HUES6 (cell line): Measurements from ENCODE around the gene TNS4.

Experiments
- H3K27ac ChIP-seq: 2 replicates; pipeline ENCODE4 v1.7.0; 2013; ENCODE audit warnings: low read depth, mild to moderate bottlenecking, low read length, inconsistent platforms
- H3K27me3 ChIP-seq: 2 replicates; pipeline ENCODE4 v1.6.1; 2013; ENCODE audit warnings: low read length; ENCODE audit not compliant: control insufficient read depth, insufficient read depth
- H3K36me3 ChIP-seq: 2 replicates; pipeline ENCODE4 v1.6.1; 2013; ENCODE audit warnings: low read length; ENCODE audit not compliant: control insufficient read depth, insufficient read depth
- H3K4me1 ChIP-seq: 2 replicates; pipeline ENCODE4 v1.6.1; 2013; ENCODE audit warnings: low read length; ENCODE audit not compliant: control insufficient read depth, insufficient read depth
- H3K4me3 ChIP-seq: 2 replicates; pipeline ENCODE4 v1.5.1; 2013; ENCODE audit warnings: low read depth, low read length
- H3K9ac ChIP-seq: one replicate; pipeline ENCODE4 v1.6.1; 2013; ENCODE audit warnings: mild to moderate bottlenecking, low read length
- H3K9me3 ChIP-seq: 2 replicates; pipeline ENCODE4 v1.6.1; 2013; ENCODE audit warnings: low read depth, low read length; ENCODE audit not compliant: control insufficient read depth, insufficient read depth

TNS4 gene

GRCh38 chr17:40436636-40437035 is 64.8 kb downstream of the TNS4 start:
- H3K9me3 ChIP-seq: no peaks in the 10 kb centered on the region
- no peaks in the 10 kb centered on the region for H3K27me3 ChIP-seq
- no peaks in the 10 kb centered on the region for H3K36me3 ChIP-seq
- H3K4me1 ChIP-seq: peaks cover 5% of the 10 kb centered on the region
- H3K27ac ChIP-seq: no peak overlapping the region
- no peak overlapping the region for H3K4me3 ChIP-seq
- H3K9ac ChIP-seq: no peak overlapping the region

GRCh38 chr17:40433551-40434415 is 67.6 kb downstream of the TNS4 start:
- Histone ChIP-seq H3K4me1 (peaks cover 5% of the 10 kb centered on the region), H3K9ac (no peak overlapping the region), H3K27ac (no peak overlapping the region)

GRCh38 chr17:40432864-40433528 is 68.4 kb downstream of the TNS4 start:
- Histone ChIP-seq H3K9ac (no peak overlapping the region), H3K27me3 (no peaks in the 10 kb centered on the region), H3K4me1 (peaks cover 5% of the 10 kb centered on the region), H3K36me3 (no peaks in the 10 kb centered on the region), H3K9me3 (0 out of 2 replicates have a peak, but pooled peaks cover 3% of the 10 kb centered on the region), H3K27ac (no peak overlapping the region), H3K4me3 (no peak overlapping the region)

More at GRCh38 chr17:40433551-40434415, 67.6 kb downstream of the TNS4 start:
- 0 out of 2 replicates have a peak, but pooled peaks cover 3% of the 10 kb centered on the region for H3K9me3 ChIP-seq
- no peaks in the 10 kb centered on the region for H3K27me3 ChIP-seq
- no peak overlapping the region for H3K4me3 ChIP-seq
- no peaks in the 10 kb centered on the region for H3K36me3 ChIP-seq

- no peak overlapping the region for H3K9ac ChIP-seq
- H3K9me3 ChIP-seq: 0 out of 2 replicates have a peak, but pooled peaks cover 3% of the 10 kb centered on the region
- H3K4me1 ChIP-seq: peaks cover 5% of the 10 kb centered on the region
- H3K27me3 ChIP-seq: no peaks in the 10 kb centered on the region
- H3K36me3 ChIP-seq: no peaks in the 10 kb centered on the region
- H3K27ac ChIP-seq: no peak overlapping the region
- H3K4me3 ChIP-seq: no peak overlapping the region
Observed at GRCh38 chr17:40431231-40431602, 70.2 kb downstream of the TNS4 start.

GRCh38 chr17:40430272-40431230 is 70.9 kb downstream of the TNS4 start:
- H3K4me3 ChIP-seq: no peak overlapping the region
- H3K27me3 ChIP-seq: no peaks in the 10 kb centered on the region
- 0 out of 2 replicates have a peak, but pooled peaks cover 3% of the 10 kb centered on the region for H3K9me3 ChIP-seq
- no peak overlapping the region for H3K9ac ChIP-seq
- H3K27ac ChIP-seq: no peak overlapping the region
- H3K4me1 ChIP-seq: peaks cover 10% of the 10 kb centered on the region
- H3K36me3 ChIP-seq: no peaks in the 10 kb centered on the region

GRCh38 chr17:40427002-40427491 is 74.4 kb downstream of the TNS4 start:
- Histone ChIP-seq H3K36me3 (no peaks in the 10 kb centered on the region), H3K9me3 (0 out of 2 replicates have a peak, but pooled peaks cover 3% of the 10 kb centered on the region), H3K4me1 (peaks cover 18% of the 10 kb centered on the region), H3K4me3 (no peak overlapping the region), H3K27ac (no peak overlapping the region), H3K27me3 (no peaks in the 10 kb centered on the region), H3K9ac (no peak overlapping the region)
